CD4-positive, alpha-beta memory T cell (primary cell): ENCODE results near the gene BTNL3. TPM values are rescaled to one million over a fixed set of nuclear protein-coding genes. Genes with fewer than 3 reads are reported as not detected.

Experiments used
- CTCF ChIA-PET: fragments of 350-600 bp; sonication (Branson Sonifier 250); formaldehyde crosslinking; loops from one replicate; lab custom pipeline; 2021; ENCODE audit warnings: inconsistent platforms; ENCODE audit not compliant: partially characterized antibody; lab: Charles Lee
- POLR2A ChIA-PET: fragments of 350-600 bp; sonication (Branson Sonifier 250); formaldehyde crosslinking; loops from one replicate; lab custom pipeline; 2021; ENCODE audit not compliant: partially characterized antibody; lab: Charles Lee
- DNase-seq, 5 donors: peaks; one replicate each; pipeline versions ENCODE4 v3.0.0 to v3.0.0-alpha.2; 2020 to 2022; ENCODE audit warnings: mixed read lengths in 1 of 5
- H3K27ac ChIP-seq: one replicate; pipeline ENCODE4 v1.7.0; 2013; ENCODE audit warnings: low read depth, low read length
- H3K27me3 ChIP-seq: 2 replicates; pipeline ENCODE4 v1.7.0; 2013; ENCODE audit warnings: mild to moderate bottlenecking, low read length, moderate library complexity; ENCODE audit not compliant: insufficient read depth
- H3K36me3 ChIP-seq: 2 replicates; pipeline ENCODE4 v1.7.0; 2013; ENCODE audit warnings: mild to moderate bottlenecking, low read length, moderate library complexity; ENCODE audit not compliant: insufficient read depth
- H3K4me1 ChIP-seq: 2 replicates; pipeline ENCODE4 v1.7.0; 2013; ENCODE audit warnings: mild to moderate bottlenecking, low read length, moderate library complexity; ENCODE audit not compliant: insufficient read depth
- H3K4me3 ChIP-seq, 2 donors: one replicate each; pipeline ENCODE4 v1.7.0; 2013; ENCODE audit warnings: low read length in 2 of 2, mild to moderate bottlenecking in 1 of 2
- H3K9me3 ChIP-seq, 2 donors: one replicate each; pipeline ENCODE4 v1.7.0; 2013; ENCODE audit warnings: low read length in 2 of 2, control low read depth in 1 of 2; ENCODE audit not compliant: control insufficient read depth in 1 of 2
- H3K27ac Mint-ChIP-seq, 7 donors: one replicate each; pipeline ENCODE4 v1.8.0; 2020 to 2021; ENCODE audit warnings: mixed read lengths in 7 of 7, mild to moderate bottlenecking in 6 of 7, inconsistent platforms in 3 of 7, moderate library complexity in 3 of 7
- H3K27me3 Mint-ChIP-seq, 2 donors: one replicate each; pipeline ENCODE4 v1.8.0; 2020 to 2021; ENCODE audit warnings: mixed read lengths in 2 of 2
- H3K36me3 Mint-ChIP-seq, 2 donors: one replicate each; pipeline ENCODE4 v1.8.0; 2020 to 2021; ENCODE audit warnings: mixed read lengths in 2 of 2, inconsistent platforms in 1 of 2, mild to moderate bottlenecking in 1 of 2
- H3K4me1 Mint-ChIP-seq, 4 donors: one replicate each; pipeline ENCODE4 v1.8.0; 2020 to 2021; ENCODE audit warnings: mixed read lengths in 4 of 4, mild to moderate bottlenecking in 1 of 4
- H3K4me3 Mint-ChIP-seq, 8 donors: one replicate each; pipeline ENCODE4 v1.8.0; 2020 to 2021; ENCODE audit warnings: mixed read lengths in 8 of 8, mild to moderate bottlenecking in 7 of 8, moderate library complexity in 6 of 8, inconsistent platforms in 3 of 8
- H3K9me3 Mint-ChIP-seq, 8 donors: one replicate each; pipeline ENCODE4 v1.8.0; 2020 to 2021; ENCODE audit warnings: mixed read lengths in 8 of 8, mild to moderate bottlenecking in 5 of 8, inconsistent platforms in 3 of 8, moderate library complexity in 1 of 8
- intact Hi-C: fragments of 100-400 bp; cut with micrococcal nuclease; formaldehyde crosslinking; loops from one replicate; pipeline ENCODE4 v1.15.1; 2023
- polyA plus RNA-seq, 2 donors: library from polyadenylated mRNA; unstranded; fragments of 300-500 nt; fragmentation: Illumina TruSeq; gene quantifications; one replicate each; pipeline ENCODE4 v1.2.3, GENCODE V29; 2021
- total RNA-seq, 2 experiments: library from RNA; stranded (reverse); gene quantifications; one replicate each; pipeline ENCODE4 v1.2.3, GENCODE V29; 2021

Gene BTNL3
- total and polyA plus RNA-seq, 4 experiments from 2014 or later, result not detected

GRCh38 chr5:181024245-181025064 lies 35.8 kb downstream of the BTNL3 start:
- CTCF ChIA-PET, result no interaction called here
- Mint-ChIP-seq H3K4me3 (no peak overlapping the region), H3K27me3 (peaks cover 24 to 38% of the 10 kb centered on the region in 2 donors)

GRCh38 chr5:181027452-181028031 lies 38.9 kb downstream of the BTNL3 start:
- no peaks in the 10 kb centered on the region for H3K9me3 ChIP-seq
- ChIA-PET POLR2A (no interaction called here), CTCF (no interaction called here)
- Mint-ChIP-seq H3K36me3 (peaks cover 3 to 5% of the 10 kb centered on the region in 2 donors), H3K9me3 (peaks cover 2 to 21% (median 13%) of the 10 kb centered on the region in 8 donors), H3K27ac (no peak overlapping the region), H3K27me3 (peaks cover 26 to 34% of the 10 kb centered on the region in 2 donors), H3K4me3 (no peak overlapping the region), H3K4me1 (no peaks in the 10 kb centered on the region)
- H3K27ac ChIP-seq, result no peak overlapping the region
- intact Hi-C loops, result no loop called here
- H3K27me3 ChIP-seq, result no peaks in the 10 kb centered on the region
- H3K4me1 ChIP-seq, result no peaks in the 10 kb centered on the region
- DNase-seq, result no peak
- H3K36me3 ChIP-seq, result no peaks in the 10 kb centered on the region
- H3K4me3 ChIP-seq, result no peak overlapping the region

More at GRCh38 chr5:181024245-181025064, 35.8 kb downstream of the BTNL3 start:
- DNase-seq, result no peak
- Mint-ChIP-seq H3K36me3 (peaks cover 3 to 5% of the 10 kb centered on the region in 2 donors), H3K27ac (no peak overlapping the region), H3K9me3 (peaks cover 4 to 36% (median 27%) of the 10 kb centered on the region in 8 donors), H3K4me1 (no peaks in the 10 kb centered on the region)
- POLR2A ChIA-PET, result no interaction called here
- H3K36me3 ChIP-seq, result no peaks in the 10 kb centered on the region
- no peaks in the 10 kb centered on the region for H3K27me3 ChIP-seq
- H3K4me1 ChIP-seq, result no peaks in the 10 kb centered on the region
- intact Hi-C loops, result no loop called here
- no peak overlapping the region for H3K4me3 ChIP-seq
- H3K9me3 ChIP-seq, result no peaks in the 10 kb centered on the region
- H3K27ac ChIP-seq, result no peak overlapping the region

GRCh38 chr5:181028032-181028819 lies 39.6 kb downstream of the BTNL3 start:
- POLR2A ChIA-PET, result no interaction called here
- Histone ChIP-seq H3K9me3 (no peaks in the 10 kb centered on the region), H3K36me3 (no peaks in the 10 kb centered on the region), H3K4me3 (no peak overlapping the region), H3K27ac (no peak overlapping the region), H3K27me3 (no peaks in the 10 kb centered on the region), H3K4me1 (no peaks in the 10 kb centered on the region)
- Mint-ChIP-seq H3K4me1 (no peaks in the 10 kb centered on the region), H3K36me3 (peaks cover 3 to 5% of the 10 kb centered on the region in 2 donors), H3K27ac (no peak overlapping the region), H3K27me3 (peaks cover 25 to 33% of the 10 kb centered on the region in 2 donors), H3K4me3 (no peak overlapping the region), H3K9me3 (peaks cover 0 to 16% (median 7%) of the 10 kb centered on the region in 8 donors)
- CTCF ChIA-PET, result no interaction called here
- DNase-seq, result no peak
- intact Hi-C loops, result no loop called here

GRCh38 chr5:181031716-181032115 lies 43.1 kb downstream of the BTNL3 start:
- intact Hi-C loops, result no loop called here
- Histone ChIP-seq H3K9me3 (no peaks in the 10 kb centered on the region), H3K4me3 (no peak overlapping the region), H3K27me3 (no peaks in the 10 kb centered on the region), H3K4me1 (no peaks in the 10 kb centered on the region), H3K27ac (no peak overlapping the region), H3K36me3 (no peaks in the 10 kb centered on the region)
- H3K27me3 Mint-ChIP-seq, result peaks cover 7 to 12% of the 10 kb centered on the region in 2 donors
- H3K27ac Mint-ChIP-seq, result no peak overlapping the region
- ChIA-PET CTCF (interaction anchor here (1.5 kb wide), 1 partner anchor 8 kb away, joined by 3 read pairs; no protein-coding TSS in a partner anchor), POLR2A (no interaction called here)
- H3K4me1 Mint-ChIP-seq, result no peaks in the 10 kb centered on the region
- DNase-seq, result no peak
- no peak overlapping the region for H3K4me3 Mint-ChIP-seq
- H3K9me3 Mint-ChIP-seq, result peaks cover 0 to 7% (median 0%) of the 10 kb centered on the region in 8 donors
- peaks cover 0 to 5% of the 10 kb centered on the region in 2 donors for H3K36me3 Mint-ChIP-seq

- no peaks in the 10 kb centered on the region for H3K9me3 ChIP-seq
- H3K4me1 ChIP-seq, result no peaks in the 10 kb centered on the region
- no peak overlapping the region for H3K27ac ChIP-seq
- ChIA-PET POLR2A (no interaction called here), CTCF (no interaction called here)
- H3K36me3 ChIP-seq, result no peaks in the 10 kb centered on the region
- H3K36me3 Mint-ChIP-seq, result peaks cover 0 to 5% of the 10 kb centered on the region in 2 donors
- no peak overlapping the region for H3K4me3 ChIP-seq
- DNase-seq, result no peak
- intact Hi-C loops, result no loop called here
- H3K27me3 ChIP-seq, result peaks cover 4% of the 10 kb centered on the region
- H3K4me1 Mint-ChIP-seq, result no peaks in the 10 kb centered on the region
- H3K27me3 Mint-ChIP-seq, result peaks cover 12 to 30% of the 10 kb centered on the region in 2 donors
- no peak overlapping the region for H3K27ac Mint-ChIP-seq
- H3K4me3 Mint-ChIP-seq, result no peak overlapping the region
- H3K9me3 Mint-ChIP-seq, result peaks cover 0 to 7% (median 0%) of the 10 kb centered on the region in 8 donors
These were observed 47.6 kb downstream of the BTNL3 start for GRCh38 chr5:181035991-181036815.

- no peak overlapping the region for H3K4me3 ChIP-seq
- H3K36me3 Mint-ChIP-seq, result peaks cover 0 to 2% of the 10 kb centered on the region in 2 donors
- H3K9me3 ChIP-seq, result no peaks in the 10 kb centered on the region
- no peak for DNase-seq
- intact Hi-C loops, result no loop called here
- H3K4me1 ChIP-seq, result no peaks in the 10 kb centered on the region
- ChIA-PET POLR2A (no interaction called here), CTCF (no interaction called here)
- H3K4me3 Mint-ChIP-seq, result no peak overlapping the region
- H3K27ac ChIP-seq, result no peak overlapping the region
- no peaks in the 10 kb centered on the region for H3K36me3 ChIP-seq
- H3K27ac Mint-ChIP-seq, result no peak overlapping the region
- H3K27me3 Mint-ChIP-seq, result peaks cover 14 to 30% of the 10 kb centered on the region in 2 donors
- H3K27me3 ChIP-seq, result peaks cover 6% of the 10 kb centered on the region
- H3K4me1 Mint-ChIP-seq, result no peaks in the 10 kb centered on the region
- peaks cover 0 to 6% (median 0%) of the 10 kb centered on the region in 8 donors for H3K9me3 Mint-ChIP-seq
These were observed 48.2 kb downstream of the BTNL3 start for GRCh38 chr5:181036816-181037364.
